WTC11 (cell line): ENCODE measurements around the gene OR5H1. TPM values are rescaled to one million over a fixed set of nuclear protein-coding genes. Genes with fewer than 3 reads are reported as not detected.

Source experiments
- ATAC-seq: fragments of 200-7000 bp; cut with Tn5 transposase; 2 replicates; pipeline ENCODE4 v1.10.0; 2021; ENCODE audit warnings: mild to moderate bottlenecking, moderate library complexity
- CTCF ChIA-PET: fragments of 300-600 bp; sonication (Branson Sonifier 250); formaldehyde crosslinking; loops from one replicate; lab custom pipeline; 2021; ENCODE audit warnings: antibody characterized with exemption; lab: Charles Lee
- POLR2A ChIA-PET: fragments of 350-600 bp; sonication (Branson Sonifier 250); formaldehyde crosslinking; loops from one replicate; lab custom pipeline; 2021; ENCODE audit warnings: antibody characterized with exemption; lab: Charles Lee
- DNase-seq: peaks from one replicate; pipeline ENCODE4 v3.0.0; 2021; ENCODE audit warnings: low spot score
- H3K27ac Mint-ChIP-seq: 2 replicates; pipeline ENCODE4 v1.8.0; 2021; ENCODE audit warnings: mixed read lengths
- H3K27me3 Mint-ChIP-seq: 2 replicates; pipeline ENCODE4 v1.8.0; 2021; ENCODE audit warnings: low read depth, mild to moderate bottlenecking, moderate library complexity, mixed read lengths
- H3K36me3 Mint-ChIP-seq: 2 replicates; pipeline ENCODE4 v1.8.0; 2021; ENCODE audit warnings: mixed read lengths
- H3K4me1 Mint-ChIP-seq: 2 replicates; pipeline ENCODE4 v1.8.0; 2022; ENCODE audit warnings: mixed read lengths
- H3K4me3 Mint-ChIP-seq: 2 replicates; pipeline ENCODE4 v1.8.0; 2021; ENCODE audit warnings: mild to moderate bottlenecking, moderate library complexity, mixed read lengths
- H3K9me3 Mint-ChIP-seq: 2 replicates; pipeline ENCODE4 v1.8.0; 2021; ENCODE audit warnings: mixed read lengths
- CREB1 ChIP-seq: sonication (generic); formaldehyde crosslinking; IDR thresholded peaks from 2 replicates; pipeline ENCODE4 v1.8.0; 2023; ENCODE audit warnings: mild to moderate bottlenecking, missing genetic modification reagents
- ELF4 ChIP-seq: sonication (generic); formaldehyde crosslinking; IDR thresholded peaks from 2 replicates; pipeline ENCODE4 v1.8.1; 2022; ENCODE audit warnings: low read depth, mild to moderate bottlenecking, moderate library complexity, missing genetic modification reagents
- GABPB1 ChIP-seq: sonication (generic); formaldehyde crosslinking; IDR thresholded peaks from 2 replicates; pipeline ENCODE4 v1.8.1; 2023; ENCODE audit warnings: mild to moderate bottlenecking, missing genetic modification reagents
- JUN ChIP-seq: sonication (generic); formaldehyde crosslinking; IDR thresholded peaks from 2 replicates; pipeline ENCODE4 v1.8.0; 2023; ENCODE audit warnings: mild to moderate bottlenecking, missing genetic modification reagents
- NR1H2 ChIP-seq: sonication (generic); formaldehyde crosslinking; IDR thresholded peaks from 2 replicates; pipeline ENCODE4 v1.9.0; 2021; ENCODE audit warnings: mild to moderate bottlenecking, moderate library complexity, missing genetic modification reagents
- NR2C2 ChIP-seq: sonication (generic); formaldehyde crosslinking; IDR thresholded peaks from 2 replicates; pipeline ENCODE4 v1.8.0; 2022; ENCODE audit warnings: mild to moderate bottlenecking, missing genetic modification reagents
- SMAD4 ChIP-seq: sonication (generic); formaldehyde crosslinking; IDR thresholded peaks from 2 replicates; pipeline ENCODE4 v1.8.0; 2022; ENCODE audit warnings: mild to moderate bottlenecking, missing genetic modification reagents
- SP1 ChIP-seq: sonication (generic); formaldehyde crosslinking; conservative IDR thresholded peaks from 2 replicates; pipeline ENCODE4 v1.8.1; 2022; ENCODE audit warnings: missing genetic modification reagents
- TCF7 ChIP-seq: sonication (generic); formaldehyde crosslinking; IDR thresholded peaks from 2 replicates; pipeline ENCODE4 v1.8.0; 2022; ENCODE audit warnings: mild to moderate bottlenecking, low read depth, missing genetic modification reagents, moderate library complexity
- TEAD4 ChIP-seq: sonication (generic); formaldehyde crosslinking; IDR thresholded peaks from 2 replicates; pipeline ENCODE4 v1.8.0; 2022; ENCODE audit warnings: mild to moderate bottlenecking, missing genetic modification reagents
- TP53 ChIP-seq: sonication (generic); formaldehyde crosslinking; IDR thresholded peaks from 2 replicates; pipeline ENCODE4 v1.8.1; 2023; ENCODE audit warnings: mild to moderate bottlenecking, missing genetic modification reagents
- ZNF219 ChIP-seq: sonication (generic); formaldehyde crosslinking; IDR thresholded peaks from 2 replicates; pipeline ENCODE4 v1.8.0; 2023; ENCODE audit warnings: missing genetic modification reagents, mild to moderate bottlenecking, borderline replicate concordance
- ZNF232 ChIP-seq: sonication (generic); formaldehyde crosslinking; IDR thresholded peaks from 2 replicates; pipeline ENCODE4 v1.8.0; 2022; ENCODE audit warnings: mild to moderate bottlenecking, missing genetic modification reagents
- ZNF263 ChIP-seq: sonication (generic); formaldehyde crosslinking; IDR thresholded peaks from 2 replicates; pipeline ENCODE4 v1.8.1; 2022; ENCODE audit warnings: low read depth, mild to moderate bottlenecking, moderate library complexity, missing genetic modification reagents
- total RNA-seq: library from RNA; stranded (reverse); gene quantifications from 3 replicates; pipeline ENCODE4 v1.2.3, GENCODE V29; 2021
- TF ChIP-seq, protein P1 (sequence below): sonication (generic); formaldehyde crosslinking; IDR thresholded peaks from 2 replicates; pipeline ENCODE4 v1.8.0; 2022; ENCODE audit warnings: mild to moderate bottlenecking, missing genetic modification reagents
- TF ChIP-seq, protein P2 (sequence below): fragments of 250-450 bp; sonication (Bioruptor Pico); IDR thresholded peaks from 2 replicates; pipeline ENCODE4 v1.9.0; 2021; ENCODE audit warnings: mild to moderate bottlenecking
- TF ChIP-seq, protein P3 (sequence below): fragments of 200-600 bp; IDR thresholded peaks from 2 replicates; pipeline ENCODE4 v1.8.0; 2022; ENCODE audit warnings: antibody characterized with exemption
- TF ChIP-seq, protein P4 (sequence below): sonication (generic); formaldehyde crosslinking; IDR thresholded peaks from 2 replicates; pipeline ENCODE4 v1.8.1; 2023; ENCODE audit warnings: mild to moderate bottlenecking, missing genetic modification reagents, moderate library complexity
- TF ChIP-seq, protein P5 (sequence below): fragments of 250-450 bp; sonication (Bioruptor Pico); IDR thresholded peaks from 2 replicates; pipeline ENCODE4 v1.9.0; 2021; ENCODE audit warnings: moderate library complexity, mild to moderate bottlenecking, inconsistent platforms, borderline replicate concordance
- TF ChIP-seq, protein P6 (sequence below): sonication (generic); formaldehyde crosslinking; IDR thresholded peaks from 2 replicates; pipeline ENCODE4 v1.8.1; 2022; ENCODE audit warnings: low read depth, missing genetic modification reagents, borderline replicate concordance
- TF ChIP-seq, protein P7 (sequence below): sonication (generic); formaldehyde crosslinking; IDR thresholded peaks from 2 replicates; pipeline ENCODE4 v1.8.1; 2023; ENCODE audit warnings: mild to moderate bottlenecking, moderate library complexity, missing genetic modification reagents
- TF ChIP-seq, protein P8 (sequence below): sonication (generic); formaldehyde crosslinking; IDR thresholded peaks from 2 replicates; pipeline ENCODE4 v1.8.1; 2023; ENCODE audit warnings: mild to moderate bottlenecking, missing genetic modification reagents, borderline replicate concordance

OR5H1 gene
- total RNA-seq, 1 experiment from 2014 or later, result 0.02 TPM

DNA sequence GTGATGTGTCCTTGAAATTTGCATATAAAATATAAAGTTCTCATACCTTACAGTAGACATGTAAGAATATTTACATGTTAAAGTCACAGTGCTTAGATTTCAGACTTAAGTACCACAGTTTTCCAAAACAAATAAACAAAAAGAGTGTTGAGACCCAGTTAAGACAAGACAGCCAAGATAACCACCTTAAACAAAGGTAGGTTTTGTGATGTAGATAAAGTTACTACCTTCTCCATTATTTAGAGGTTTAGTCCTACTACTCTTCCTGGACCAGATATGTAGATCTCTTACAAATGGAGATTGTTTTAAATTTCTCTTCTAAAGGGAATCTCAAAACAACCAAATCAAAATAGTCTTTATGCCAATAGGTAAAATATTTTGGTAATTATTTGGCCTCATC is 51.7 kb downstream of the OR5H1 start:
- Mint-ChIP-seq H3K36me3 (peaks cover 7% of the 10 kb centered on the region), H3K4me1 (peaks cover 27% of the 10 kb centered on the region), H3K27ac (no peak overlapping the region; the same call in 1 of the 2 replicates), H3K9me3 (peaks cover 9% of the 10 kb centered on the region), H3K4me3 (no peak overlapping the region), H3K27me3 (no peaks in the 10 kb centered on the region)
- ATAC-seq (peak; percentile 73), DNase-seq (no peak)
- ChIA-PET CTCF (interaction anchor here (1.1 kb wide), 1 partner anchor 147 kb away, joined by 7 read pairs; no protein-coding TSS in a partner anchor), POLR2A (no interaction called here)
- TF ChIP-seq ZNF219 (CRISPR knock-in tag), result no peak
- TF ChIP-seq GABPB1 (CRISPR knock-in tag), result no peak
- TF ChIP-seq NR2C2 (CRISPR knock-in tag), result no peak
- TF ChIP-seq, protein P1, sequence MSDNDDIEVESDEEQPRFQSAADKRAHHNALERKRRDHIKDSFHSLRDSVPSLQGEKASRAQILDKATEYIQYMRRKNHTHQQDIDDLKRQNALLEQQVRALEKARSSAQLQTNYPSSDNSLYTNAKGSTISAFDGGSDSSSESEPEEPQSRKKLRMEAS (CRISPR knock-in tag), result no peak
- TF ChIP-seq, protein P2, sequence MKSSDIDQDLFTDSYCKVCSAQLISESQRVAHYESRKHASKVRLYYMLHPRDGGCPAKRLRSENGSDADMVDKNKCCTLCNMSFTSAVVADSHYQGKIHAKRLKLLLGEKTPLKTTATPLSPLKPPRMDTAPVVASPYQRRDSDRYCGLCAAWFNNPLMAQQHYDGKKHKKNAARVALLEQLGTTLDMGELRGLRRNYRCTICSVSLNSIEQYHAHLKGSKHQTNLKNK (CRISPR knock-in tag), result no peak
- no peak for TF ChIP-seq ELF4 (CRISPR knock-in tag)
- TF ChIP-seq, protein P3, sequence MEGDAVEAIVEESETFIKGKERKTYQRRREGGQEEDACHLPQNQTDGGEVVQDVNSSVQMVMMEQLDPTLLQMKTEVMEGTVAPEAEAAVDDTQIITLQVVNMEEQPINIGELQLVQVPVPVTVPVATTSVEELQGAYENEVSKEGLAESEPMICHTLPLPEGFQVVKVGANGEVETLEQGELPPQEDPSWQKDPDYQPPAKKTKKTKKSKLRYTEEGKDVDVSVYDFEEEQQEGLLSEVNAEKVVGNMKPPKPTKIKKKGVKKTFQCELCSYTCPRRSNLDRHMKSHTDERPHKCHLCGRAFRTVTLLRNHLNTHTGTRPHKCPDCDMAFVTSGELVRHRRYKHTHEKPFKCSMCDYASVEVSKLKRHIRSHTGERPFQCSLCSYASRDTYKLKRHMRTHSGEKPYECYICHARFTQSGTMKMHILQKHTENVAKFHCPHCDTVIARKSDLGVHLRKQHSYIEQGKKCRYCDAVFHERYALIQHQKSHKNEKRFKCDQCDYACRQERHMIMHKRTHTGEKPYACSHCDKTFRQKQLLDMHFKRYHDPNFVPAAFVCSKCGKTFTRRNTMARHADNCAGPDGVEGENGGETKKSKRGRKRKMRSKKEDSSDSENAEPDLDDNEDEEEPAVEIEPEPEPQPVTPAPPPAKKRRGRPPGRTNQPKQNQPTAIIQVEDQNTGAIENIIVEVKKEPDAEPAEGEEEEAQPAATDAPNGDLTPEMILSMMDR, result no peak
- TF ChIP-seq SP1 (CRISPR knock-in tag), result no peak
- TF ChIP-seq CREB1 (CRISPR knock-in tag), result no peak
- TF ChIP-seq ZNF232 (CRISPR knock-in tag), result no peak
- no peak for TF ChIP-seq TEAD4
- TF ChIP-seq ZNF263 (CRISPR knock-in tag), result no peak
- no peak for TF ChIP-seq TP53 (CRISPR knock-in tag)
- TF ChIP-seq, protein P4, sequence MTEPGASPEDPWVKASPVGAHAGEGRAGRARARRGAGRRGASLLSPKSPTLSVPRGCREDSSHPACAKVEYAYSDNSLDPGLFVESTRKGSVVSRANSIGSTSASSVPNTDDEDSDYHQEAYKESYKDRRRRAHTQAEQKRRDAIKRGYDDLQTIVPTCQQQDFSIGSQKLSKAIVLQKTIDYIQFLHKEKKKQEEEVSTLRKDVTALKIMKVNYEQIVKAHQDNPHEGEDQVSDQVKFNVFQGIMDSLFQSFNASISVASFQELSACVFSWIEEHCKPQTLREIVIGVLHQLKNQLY (CRISPR knock-in tag), result no peak
- TF ChIP-seq, protein P5, sequence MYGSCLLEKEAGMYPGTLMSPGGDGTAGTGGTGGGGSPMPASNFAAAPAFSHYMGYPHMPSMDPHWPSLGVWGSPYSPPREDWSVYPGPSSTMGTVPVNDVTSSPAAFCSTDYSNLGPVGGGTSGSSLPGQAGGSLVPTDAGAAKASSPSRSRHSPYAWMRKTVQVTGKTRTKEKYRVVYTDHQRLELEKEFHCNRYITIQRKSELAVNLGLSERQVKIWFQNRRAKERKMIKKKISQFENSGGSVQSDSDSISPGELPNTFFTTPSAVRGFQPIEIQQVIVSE (CRISPR knock-in tag), result no peak
- TF ChIP-seq, protein P6, sequence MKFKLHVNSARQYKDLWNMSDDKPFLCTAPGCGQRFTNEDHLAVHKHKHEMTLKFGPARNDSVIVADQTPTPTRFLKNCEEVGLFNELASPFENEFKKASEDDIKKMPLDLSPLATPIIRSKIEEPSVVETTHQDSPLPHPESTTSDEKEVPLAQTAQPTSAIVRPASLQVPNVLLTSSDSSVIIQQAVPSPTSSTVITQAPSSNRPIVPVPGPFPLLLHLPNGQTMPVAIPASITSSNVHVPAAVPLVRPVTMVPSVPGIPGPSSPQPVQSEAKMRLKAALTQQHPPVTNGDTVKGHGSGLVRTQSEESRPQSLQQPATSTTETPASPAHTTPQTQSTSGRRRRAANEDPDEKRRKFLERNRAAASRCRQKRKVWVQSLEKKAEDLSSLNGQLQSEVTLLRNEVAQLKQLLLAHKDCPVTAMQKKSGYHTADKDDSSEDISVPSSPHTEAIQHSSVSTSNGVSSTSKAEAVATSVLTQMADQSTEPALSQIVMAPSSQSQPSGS (CRISPR knock-in tag), result no peak
- TF ChIP-seq JUN, result no peak
- no peak for TF ChIP-seq SMAD4 (CRISPR knock-in tag)

DNA sequence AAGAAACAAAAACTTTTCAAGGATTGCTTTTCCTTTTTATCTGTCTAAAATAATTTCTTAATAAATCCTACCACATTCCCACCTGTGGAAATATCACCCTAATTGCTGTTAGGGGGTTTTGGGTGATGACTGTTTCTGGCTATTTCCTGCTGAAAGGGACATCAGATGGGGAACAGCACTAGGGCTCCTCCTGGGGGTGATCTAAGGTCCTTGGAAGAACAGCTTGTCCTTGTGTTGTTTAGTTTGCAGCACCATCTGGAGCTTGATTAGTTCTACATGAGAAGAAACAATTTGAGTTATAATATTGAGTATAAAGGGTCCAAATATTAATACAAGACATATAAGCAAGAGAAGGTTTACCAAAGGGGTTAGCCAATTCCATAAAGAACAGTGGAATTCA is 54.7 kb downstream of the OR5H1 start:
- ChIA-PET CTCF (interaction anchor here (0.7 to 2.8 kb wide), 8 partner anchors 26 to 159 kb away, joined by 3 to 14 read pairs (median 5); no protein-coding TSS in a partner anchor), POLR2A (no interaction called here)
- no peak overlapping the region for H3K27ac Mint-ChIP-seq
- H3K27me3 Mint-ChIP-seq, result no peaks in the 10 kb centered on the region
- ATAC-seq (peak; percentile 74), DNase-seq (peak; percentile 16)
- H3K4me3 Mint-ChIP-seq, result no peak overlapping the region
- peaks cover 5% of the 10 kb centered on the region for H3K36me3 Mint-ChIP-seq
- peaks cover 6% of the 10 kb centered on the region for H3K9me3 Mint-ChIP-seq
- peaks cover 45% of the 10 kb centered on the region for H3K4me1 Mint-ChIP-seq
- no peak for TF ChIP-seq GABPB1 (CRISPR knock-in tag)
- TF ChIP-seq, protein P7, sequence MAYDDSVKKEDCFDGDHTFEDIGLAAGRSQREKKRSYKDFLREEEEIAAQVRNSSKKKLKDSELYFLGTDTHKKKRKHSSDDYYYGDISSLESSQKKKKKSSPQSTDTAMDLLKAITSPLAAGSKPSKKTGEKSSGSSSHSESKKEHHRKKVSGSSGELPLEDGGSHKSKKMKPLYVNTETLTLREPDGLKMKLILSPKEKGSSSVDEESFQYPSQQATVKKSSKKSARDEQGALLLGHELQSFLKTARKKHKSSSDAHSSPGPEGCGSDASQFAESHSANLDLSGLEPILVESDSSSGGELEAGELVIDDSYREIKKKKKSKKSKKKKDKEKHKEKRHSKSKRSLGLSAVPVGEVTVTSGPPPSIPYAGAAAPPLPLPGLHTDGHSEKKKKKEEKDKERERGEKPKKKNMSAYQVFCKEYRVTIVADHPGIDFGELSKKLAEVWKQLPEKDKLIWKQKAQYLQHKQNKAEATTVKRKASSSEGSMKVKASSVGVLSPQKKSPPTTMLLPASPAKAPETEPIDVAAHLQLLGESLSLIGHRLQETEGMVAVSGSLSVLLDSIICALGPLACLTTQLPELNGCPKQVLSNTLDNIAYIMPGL, result no peak
- TF ChIP-seq, protein P2 (CRISPR knock-in tag), result no peak
- TF ChIP-seq ZNF219 (CRISPR knock-in tag), result no peak
- TF ChIP-seq, protein P8, sequence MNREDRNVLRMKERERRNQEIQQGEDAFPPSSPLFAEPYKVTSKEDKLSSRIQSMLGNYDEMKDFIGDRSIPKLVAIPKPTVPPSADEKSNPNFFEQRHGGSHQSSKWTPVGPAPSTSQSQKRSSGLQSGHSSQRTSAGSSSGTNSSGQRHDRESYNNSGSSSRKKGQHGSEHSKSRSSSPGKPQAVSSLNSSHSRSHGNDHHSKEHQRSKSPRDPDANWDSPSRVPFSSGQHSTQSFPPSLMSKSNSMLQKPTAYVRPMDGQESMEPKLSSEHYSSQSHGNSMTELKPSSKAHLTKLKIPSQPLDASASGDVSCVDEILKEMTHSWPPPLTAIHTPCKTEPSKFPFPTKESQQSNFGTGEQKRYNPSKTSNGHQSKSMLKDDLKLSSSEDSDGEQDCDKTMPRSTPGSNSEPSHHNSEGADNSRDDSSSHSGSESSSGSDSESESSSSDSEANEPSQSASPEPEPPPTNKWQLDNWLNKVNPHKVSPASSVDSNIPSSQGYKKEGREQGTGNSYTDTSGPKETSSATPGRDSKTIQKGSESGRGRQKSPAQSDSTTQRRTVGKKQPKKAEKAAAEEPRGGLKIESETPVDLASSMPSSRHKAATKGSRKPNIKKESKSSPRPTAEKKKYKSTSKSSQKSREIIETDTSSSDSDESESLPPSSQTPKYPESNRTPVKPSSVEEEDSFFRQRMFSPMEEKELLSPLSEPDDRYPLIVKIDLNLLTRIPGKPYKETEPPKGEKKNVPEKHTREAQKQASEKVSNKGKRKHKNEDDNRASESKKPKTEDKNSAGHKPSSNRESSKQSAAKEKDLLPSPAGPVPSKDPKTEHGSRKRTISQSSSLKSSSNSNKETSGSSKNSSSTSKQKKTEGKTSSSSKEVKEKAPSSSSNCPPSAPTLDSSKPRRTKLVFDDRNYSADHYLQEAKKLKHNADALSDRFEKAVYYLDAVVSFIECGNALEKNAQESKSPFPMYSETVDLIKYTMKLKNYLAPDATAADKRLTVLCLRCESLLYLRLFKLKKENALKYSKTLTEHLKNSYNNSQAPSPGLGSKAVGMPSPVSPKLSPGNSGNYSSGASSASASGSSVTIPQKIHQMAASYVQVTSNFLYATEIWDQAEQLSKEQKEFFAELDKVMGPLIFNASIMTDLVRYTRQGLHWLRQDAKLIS (CRISPR knock-in tag), result no peak
- no peak for TF ChIP-seq NR1H2 (CRISPR knock-in tag)
- TF ChIP-seq TCF7 (CRISPR knock-in tag), result no peak
- TF ChIP-seq SP1 (CRISPR knock-in tag), result no peak
